GM19455 (cell line): Measurements from ENCODE around the gene TOMM70.
A peak's percentile ranks its signal among the peaks of the same experiment; 100 is the strongest.
"Not testable (repeated sequence)": the region's sequence is repeated elsewhere in the genome, so short reads cannot be mapped to it uniquely, and the experiment has no call there.

ENCODE experiments used
- ATAC-seq: cut with Tn5 transposase; IDR thresholded peaks from one replicate; pipeline ENCODE4 v1.9.1; 2021; ENCODE audit not compliant: unreplicated experiment

TOMM70 gene

DNA sequence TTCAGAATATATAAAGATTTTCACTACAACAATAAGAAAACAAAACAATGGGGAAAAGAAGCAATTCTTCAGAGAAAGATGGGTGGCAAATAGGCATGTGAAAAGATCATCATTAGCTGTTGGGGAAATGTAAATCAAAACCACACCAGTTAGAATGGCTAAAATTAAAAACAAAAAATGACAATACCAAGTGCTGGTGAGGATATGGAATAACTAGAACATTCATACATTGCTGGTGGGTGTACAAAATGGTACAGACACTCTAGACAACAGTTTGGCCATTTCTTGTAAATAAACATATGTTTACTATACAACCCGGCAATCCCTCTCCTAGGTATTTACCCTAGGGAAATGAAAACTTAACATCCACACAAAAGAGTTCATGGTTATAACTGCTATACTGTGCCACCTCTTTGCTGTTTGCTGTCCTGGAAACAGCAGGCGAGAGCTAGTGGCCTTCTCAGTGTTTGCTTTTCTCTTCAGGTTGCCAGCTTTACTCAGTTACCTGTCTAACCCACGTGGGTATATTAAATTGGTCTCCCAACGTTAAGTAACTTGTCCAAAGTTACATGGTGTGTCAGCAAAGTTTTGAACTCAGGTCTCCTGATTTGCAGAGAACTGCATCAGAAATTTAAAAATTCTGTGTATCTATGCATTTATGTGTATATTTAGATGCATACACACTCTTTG is 70.9 kb downstream of the TOMM70 start:
- ATAC-seq, result no peak

DNA sequence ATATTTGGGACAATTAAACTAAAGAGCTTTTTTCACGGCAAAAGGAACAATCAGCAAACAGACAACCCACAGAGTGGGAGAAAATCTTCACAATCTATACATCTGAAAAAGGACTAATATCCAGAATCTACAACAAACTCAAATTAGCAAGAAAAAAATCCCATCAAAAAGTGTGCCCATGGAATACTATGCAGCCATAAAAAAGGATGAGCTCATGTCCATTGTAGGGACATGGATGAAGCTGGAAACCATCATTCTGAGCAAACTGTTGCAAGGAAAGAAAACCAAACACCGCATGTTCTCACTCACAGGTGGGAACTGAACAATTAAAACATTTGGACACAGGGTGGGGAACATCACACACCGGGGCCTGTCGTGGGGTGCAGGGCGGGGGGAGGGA is 73.5 kb downstream of the TOMM70 start:
- ATAC-seq, result not testable (repeated sequence)

DNA sequence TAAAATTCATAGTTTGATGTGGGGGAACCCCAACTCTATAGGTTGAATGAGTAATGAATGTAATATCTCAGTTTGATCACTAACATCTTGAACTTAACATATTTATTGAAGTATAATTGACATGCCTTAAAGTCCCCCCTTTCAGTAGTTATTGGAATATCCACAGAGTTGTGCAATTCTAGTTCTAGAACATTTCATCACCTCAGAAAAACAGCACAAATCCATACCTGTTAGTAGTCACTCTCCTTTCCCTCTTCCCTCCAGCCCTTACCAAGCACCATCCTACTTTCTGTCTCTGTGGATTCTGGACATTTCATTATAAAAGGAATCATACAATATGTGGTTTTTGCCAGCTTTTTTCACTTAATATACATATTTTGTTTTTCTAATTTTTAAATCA is 75.1 kb downstream of the TOMM70 start:
- ATAC-seq, result no peak

DNA sequence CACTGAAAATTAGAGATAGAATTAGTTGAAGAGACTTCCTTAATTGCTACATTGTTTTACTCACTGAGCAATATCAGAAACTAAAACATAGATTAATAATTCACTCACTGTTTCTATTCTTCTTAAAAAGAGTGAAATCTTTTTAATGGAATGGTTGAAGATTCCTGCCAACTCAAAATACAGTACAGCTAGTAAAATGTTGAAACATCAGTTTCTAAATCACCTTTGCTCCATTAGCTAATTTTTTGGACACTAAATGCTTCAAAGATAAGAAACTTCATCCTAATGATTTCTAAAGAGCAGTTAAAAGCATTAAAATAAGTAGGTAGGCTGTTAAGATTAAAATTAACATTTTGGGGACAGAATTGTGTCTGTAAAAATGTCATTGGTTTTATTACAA is 76.8 kb downstream of the TOMM70 start:
- no peak for ATAC-seq

DNA sequence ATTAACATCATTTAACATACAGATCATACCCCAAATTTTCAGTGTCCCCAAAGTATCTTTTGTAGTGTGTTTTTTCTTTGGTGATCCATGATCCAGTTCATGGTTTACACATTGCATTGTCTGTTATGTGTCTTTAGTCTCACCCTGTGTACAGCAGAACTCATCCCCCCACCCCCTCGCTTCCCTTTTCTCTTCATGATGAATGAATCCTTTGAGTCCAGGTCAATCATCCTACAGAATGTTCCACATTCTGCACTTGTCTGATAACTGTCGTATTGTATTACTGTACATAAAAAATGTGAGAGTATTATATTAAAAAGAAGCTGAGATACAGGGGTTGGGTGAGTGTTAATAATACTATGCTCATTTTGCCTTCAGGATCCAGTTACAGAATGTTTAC is 80.9 kb downstream of the TOMM70 start:
- no peak for ATAC-seq

DNA sequence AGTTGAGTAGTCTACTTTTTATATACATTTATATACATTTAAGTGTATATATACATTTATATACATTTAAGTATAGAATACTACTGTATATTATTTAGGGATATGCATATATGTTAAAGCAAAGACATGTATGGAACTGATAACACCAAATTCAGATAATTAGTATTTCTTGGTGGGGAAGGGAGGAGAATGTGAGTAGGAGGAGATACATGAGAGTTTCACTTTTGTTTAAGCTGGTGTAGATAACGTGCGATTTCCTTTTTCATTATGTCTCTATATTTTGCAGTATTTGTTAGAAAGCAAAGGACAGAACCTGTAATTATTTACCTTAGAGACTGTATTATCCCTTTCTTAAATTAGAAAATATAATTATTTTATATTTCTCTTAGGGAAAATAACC is 83.0 kb downstream of the TOMM70 start:
- peak; percentile 52 for ATAC-seq

DNA sequence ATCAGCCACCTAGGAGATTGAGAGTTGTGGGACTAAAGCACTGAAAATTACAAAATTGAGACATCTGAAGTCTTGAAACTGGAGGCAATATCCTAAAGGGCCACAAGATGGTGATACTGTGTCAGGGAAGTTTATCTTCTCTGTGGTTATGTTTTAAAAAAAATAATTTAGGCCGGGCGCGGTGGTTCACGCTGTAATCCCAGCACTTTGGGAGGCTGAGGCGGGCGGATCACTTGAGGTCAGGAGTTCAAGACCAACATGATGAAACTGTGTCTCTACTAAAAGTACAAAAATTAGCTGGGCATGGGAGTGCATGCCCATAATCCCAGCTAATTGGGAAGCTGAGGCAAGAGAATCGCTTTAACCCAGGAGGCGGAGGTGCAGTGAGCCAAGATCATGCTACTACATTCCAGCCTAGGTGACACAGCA is 84.2 kb downstream of the TOMM70 start:
- ATAC-seq, result peak; percentile 60
